ENCODE results near the gene XPO6.

The XPO6 gene, protein sequence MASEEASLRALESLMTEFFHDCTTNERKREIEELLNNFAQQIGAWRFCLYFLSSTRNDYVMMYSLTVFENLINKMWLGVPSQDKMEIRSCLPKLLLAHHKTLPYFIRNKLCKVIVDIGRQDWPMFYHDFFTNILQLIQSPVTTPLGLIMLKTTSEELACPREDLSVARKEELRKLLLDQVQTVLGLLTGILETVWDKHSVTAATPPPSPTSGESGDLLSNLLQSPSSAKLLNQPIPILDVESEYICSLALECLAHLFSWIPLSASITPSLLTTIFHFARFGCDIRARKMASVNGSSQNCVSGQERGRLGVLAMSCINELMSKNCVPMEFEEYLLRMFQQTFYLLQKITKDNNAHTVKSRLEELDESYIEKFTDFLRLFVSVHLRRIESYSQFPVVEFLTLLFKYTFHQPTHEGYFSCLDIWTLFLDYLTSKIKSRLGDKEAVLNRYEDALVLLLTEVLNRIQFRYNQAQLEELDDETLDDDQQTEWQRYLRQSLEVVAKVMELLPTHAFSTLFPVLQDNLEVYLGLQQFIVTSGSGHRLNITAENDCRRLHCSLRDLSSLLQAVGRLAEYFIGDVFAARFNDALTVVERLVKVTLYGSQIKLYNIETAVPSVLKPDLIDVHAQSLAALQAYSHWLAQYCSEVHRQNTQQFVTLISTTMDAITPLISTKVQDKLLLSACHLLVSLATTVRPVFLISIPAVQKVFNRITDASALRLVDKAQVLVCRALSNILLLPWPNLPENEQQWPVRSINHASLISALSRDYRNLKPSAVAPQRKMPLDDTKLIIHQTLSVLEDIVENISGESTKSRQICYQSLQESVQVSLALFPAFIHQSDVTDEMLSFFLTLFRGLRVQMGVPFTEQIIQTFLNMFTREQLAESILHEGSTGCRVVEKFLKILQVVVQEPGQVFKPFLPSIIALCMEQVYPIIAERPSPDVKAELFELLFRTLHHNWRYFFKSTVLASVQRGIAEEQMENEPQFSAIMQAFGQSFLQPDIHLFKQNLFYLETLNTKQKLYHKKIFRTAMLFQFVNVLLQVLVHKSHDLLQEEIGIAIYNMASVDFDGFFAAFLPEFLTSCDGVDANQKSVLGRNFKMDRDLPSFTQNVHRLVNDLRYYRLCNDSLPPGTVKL

DNA sequence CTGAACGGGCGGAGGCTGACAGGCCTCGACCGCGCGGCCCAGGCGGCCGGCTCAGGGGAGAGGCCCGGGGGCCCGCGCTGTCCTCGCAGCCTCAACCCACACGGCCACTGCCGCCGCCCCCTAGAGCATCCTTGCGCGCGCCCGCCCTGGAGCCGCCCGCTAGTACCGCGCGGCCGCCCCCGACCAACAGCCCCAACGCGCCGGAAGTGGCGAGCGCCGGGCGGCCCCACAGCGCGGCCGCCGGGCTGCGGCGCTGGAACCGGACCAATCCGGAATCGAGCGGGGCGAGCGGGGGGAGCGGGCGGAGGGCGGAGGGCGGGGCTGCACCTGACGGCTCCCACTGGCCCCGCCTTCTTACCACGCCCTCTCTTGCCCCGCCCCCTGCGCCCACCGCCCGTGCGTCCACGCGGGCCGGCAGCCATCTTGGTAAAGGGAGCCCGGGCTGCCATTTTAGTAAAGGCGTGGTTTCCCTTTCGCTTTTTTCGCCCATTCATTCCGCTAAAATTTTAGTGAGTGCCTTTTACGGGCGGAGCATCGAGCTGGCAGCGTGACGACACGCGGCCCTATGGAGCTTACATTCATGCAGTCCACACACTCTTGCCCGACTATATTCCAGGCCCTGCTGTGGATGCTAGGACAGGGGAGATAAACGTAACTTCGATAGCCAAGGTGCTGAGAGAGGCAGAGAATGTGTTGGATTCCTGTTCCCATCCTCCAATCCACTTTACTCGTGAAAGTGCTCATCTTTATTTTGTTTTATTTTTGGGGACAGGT lies at the start of gene XPO6:
Gene XPO6, minus strand, starts transcription at position 208 of the 774 bp plus-strand sequence. CDS start 597 bp downstream, outside the sequence.
- DNase-seq (ENCODE audit: low spot score): peak; percentile 98
- TF ChIP-seq, protein P1, sequence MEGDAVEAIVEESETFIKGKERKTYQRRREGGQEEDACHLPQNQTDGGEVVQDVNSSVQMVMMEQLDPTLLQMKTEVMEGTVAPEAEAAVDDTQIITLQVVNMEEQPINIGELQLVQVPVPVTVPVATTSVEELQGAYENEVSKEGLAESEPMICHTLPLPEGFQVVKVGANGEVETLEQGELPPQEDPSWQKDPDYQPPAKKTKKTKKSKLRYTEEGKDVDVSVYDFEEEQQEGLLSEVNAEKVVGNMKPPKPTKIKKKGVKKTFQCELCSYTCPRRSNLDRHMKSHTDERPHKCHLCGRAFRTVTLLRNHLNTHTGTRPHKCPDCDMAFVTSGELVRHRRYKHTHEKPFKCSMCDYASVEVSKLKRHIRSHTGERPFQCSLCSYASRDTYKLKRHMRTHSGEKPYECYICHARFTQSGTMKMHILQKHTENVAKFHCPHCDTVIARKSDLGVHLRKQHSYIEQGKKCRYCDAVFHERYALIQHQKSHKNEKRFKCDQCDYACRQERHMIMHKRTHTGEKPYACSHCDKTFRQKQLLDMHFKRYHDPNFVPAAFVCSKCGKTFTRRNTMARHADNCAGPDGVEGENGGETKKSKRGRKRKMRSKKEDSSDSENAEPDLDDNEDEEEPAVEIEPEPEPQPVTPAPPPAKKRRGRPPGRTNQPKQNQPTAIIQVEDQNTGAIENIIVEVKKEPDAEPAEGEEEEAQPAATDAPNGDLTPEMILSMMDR (IDR thresholded peaks at IDR 0.05; ENCODE audit: borderline replicate concordance, control extremely low read depth, extremely low read depth, insufficient read depth, missing control alignments): no peak
- in situ Hi-C loops (cut with MboI; ENCODE audit: low sequenced_read_pairs, unreplicated experiment): no loop called here

DNA sequence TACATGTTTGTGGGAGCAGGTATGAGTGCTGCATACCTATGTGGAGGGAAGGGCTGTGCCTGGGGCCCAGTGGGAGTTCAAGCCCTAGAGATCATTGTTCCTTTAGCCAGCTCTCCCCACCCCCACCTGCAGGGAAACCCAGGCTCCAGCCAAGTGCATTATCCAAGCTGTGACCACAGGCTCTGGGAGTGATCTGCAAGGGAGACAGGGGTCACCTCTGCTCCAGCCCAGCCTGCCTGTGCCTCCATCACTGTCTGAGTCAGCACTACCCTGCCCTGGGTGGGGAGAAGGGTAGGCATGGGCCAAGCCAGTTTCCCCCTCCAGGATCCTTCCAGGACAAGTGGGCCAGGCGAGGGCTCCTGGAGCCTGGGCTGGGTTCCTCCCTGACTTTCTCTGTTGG lies 48.4 kb upstream of the XPO6 start:
- DNase-seq (ENCODE audit: low spot score): no peak
- TF ChIP-seq, protein P1 (IDR thresholded peaks at IDR 0.05; ENCODE audit: borderline replicate concordance, control extremely low read depth, extremely low read depth, insufficient read depth, missing control alignments): no peak
- in situ Hi-C loops (cut with MboI; ENCODE audit: low sequenced_read_pairs, unreplicated experiment): no loop called here

DNA sequence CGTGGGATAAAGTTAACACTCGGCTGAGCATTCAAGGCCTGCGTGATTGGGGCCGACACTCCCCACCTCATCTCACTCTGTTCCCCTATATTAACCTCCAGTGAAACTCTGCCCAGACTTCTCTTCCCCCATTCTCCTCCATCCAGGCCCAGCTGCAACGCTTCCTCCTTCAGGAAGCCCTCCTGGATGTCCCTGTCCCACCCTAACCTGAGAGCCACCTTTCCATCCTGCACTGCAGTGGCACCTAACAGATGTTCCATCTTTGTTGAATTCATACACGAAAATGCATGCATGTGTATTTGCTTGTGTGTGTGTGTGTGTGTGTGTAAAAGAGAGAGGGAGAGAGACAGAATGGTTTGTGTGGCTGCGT lies 48.0 kb upstream of the XPO6 start:
- in situ Hi-C loops (cut with MboI; ENCODE audit: low sequenced_read_pairs, unreplicated experiment): no loop called here
- no peak for DNase-seq (ENCODE audit: low spot score)
- TF ChIP-seq, protein P1 (IDR thresholded peaks at IDR 0.05; ENCODE audit: borderline replicate concordance, control extremely low read depth, extremely low read depth, insufficient read depth, missing control alignments): no peak

DNA sequence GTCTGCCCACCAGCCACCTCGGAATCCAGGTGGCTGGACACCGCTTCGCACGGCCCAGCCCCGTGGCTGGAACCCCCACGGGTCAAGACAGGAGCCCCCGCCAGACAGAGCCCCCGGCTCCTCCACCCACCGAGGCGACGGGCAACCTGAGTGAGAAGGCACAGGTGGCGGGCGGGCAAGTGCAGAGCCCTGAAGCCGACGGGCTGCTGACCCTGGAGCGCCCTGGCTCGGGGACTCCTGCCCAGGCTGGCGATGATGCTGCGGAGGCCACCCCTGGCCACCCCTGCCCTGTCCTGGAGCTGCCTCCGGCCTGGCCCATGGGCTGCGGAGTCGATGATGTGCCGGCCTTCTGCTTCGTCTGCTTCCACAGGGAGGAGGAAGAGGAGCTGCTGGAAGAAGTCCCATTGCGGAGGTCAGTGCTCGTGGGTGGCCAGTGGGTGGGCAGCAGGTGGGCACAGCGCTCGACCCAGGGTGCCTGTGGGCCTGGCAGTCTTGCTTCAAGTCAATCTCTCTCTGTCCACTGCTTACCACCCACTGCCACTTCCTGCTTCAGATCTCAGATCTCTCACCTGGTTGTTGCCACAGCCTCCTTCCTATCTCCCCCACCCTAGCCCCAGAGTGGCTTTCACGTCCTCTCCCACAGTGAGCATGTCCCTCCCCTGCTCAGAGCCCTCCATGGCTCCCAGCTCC lies 47.5 kb upstream of the XPO6 start:
- in situ Hi-C loops (cut with MboI; ENCODE audit: low sequenced_read_pairs, unreplicated experiment): no loop called here
- TF ChIP-seq, protein P1 (IDR thresholded peaks at IDR 0.05; ENCODE audit: borderline replicate concordance, control extremely low read depth, extremely low read depth, insufficient read depth, missing control alignments): no peak
- no peak for DNase-seq (ENCODE audit: low spot score)

DNA sequence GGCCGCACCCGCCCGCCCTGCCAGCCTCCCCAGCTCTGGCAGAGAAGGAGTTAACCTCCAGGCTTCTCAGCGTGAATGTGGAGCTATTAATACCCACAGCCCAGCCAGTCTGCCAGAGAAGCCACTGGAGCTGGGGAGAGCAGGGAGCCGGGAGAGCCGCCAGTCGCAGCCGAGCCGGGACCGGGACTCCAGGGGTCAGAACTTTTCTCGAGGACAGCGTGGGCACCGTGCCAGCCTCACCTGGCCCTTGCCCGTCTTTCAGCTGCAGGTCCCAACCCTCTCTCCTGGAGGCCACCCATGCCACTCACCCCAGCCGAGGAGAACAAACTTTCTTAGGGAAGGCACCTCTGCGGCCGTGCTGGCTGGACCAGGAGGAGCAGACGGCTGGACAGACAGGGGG lies 46.8 kb upstream of the XPO6 start:
- in situ Hi-C loops (cut with MboI; ENCODE audit: low sequenced_read_pairs, unreplicated experiment): no loop called here
- no peak for DNase-seq (ENCODE audit: low spot score)
- TF ChIP-seq, protein P1 (IDR thresholded peaks at IDR 0.05; ENCODE audit: borderline replicate concordance, control extremely low read depth, extremely low read depth, insufficient read depth, missing control alignments): no peak

Data from GM13976 (cell line).